ENCODE results near the gene KCNJ18.
"Not testable (repeated sequence)": the region's sequence is repeated elsewhere in the genome, so short reads cannot be mapped to it uniquely, and the experiment has no call there.

- TF ChIP-seq CTCF (optimal IDR thresholded peaks at IDR 0.05 in 1 of 3, IDR thresholded peaks at IDR 0.05 in 1 of 3, conservative IDR thresholded peaks at IDR 0.05 in 1 of 3; ENCODE audit: extremely low read depth in 1 of 3, insufficient read depth in 2 of 3, low read length in 3 of 3); EZH2 (IDR thresholded peaks at IDR 0.05; ENCODE audit: low read length): not testable (repeated sequence)
These were observed 11.4 kb upstream of the KCNJ18 start for GRCh38 chr17:21680850-21681351.

Measured in keratinocyte (primary cell).